IMR-90 (cell line): ENCODE measurements around the gene DACH1. TPM values are rescaled to one million over a fixed set of nuclear protein-coding genes. Genes with fewer than 3 reads are reported as not detected.

Experiments used
- ATAC-seq: fragments of 200-7000 bp; cut with Tn5 transposase; 2 replicates; pipeline ENCODE4 v1.9.1; 2020; ENCODE audit warnings: low read depth, mild to moderate bottlenecking, moderate library complexity
- BruUV-seq: library from RNA; stranded (reverse); fragments of 400-500 nt; replicated peaks from 2 replicates; lab custom pipeline; 2021; lab: Mats Ljungman, UMichigan
- CTCF ChIA-PET: fragments of 300-600 bp; formaldehyde crosslinking; extraction: SDS; loops from one replicate; lab custom pipeline; 2021; ENCODE audit warnings: antibody characterized with exemption; lab: Yijun Ruan, JAX
- POLR2A ChIA-PET: fragments of 300-600 bp; sonication (Branson Sonifier 250); formaldehyde crosslinking; loops from one replicate; lab custom pipeline; 2022; ENCODE audit warnings: antibody characterized with exemption; ENCODE audit not compliant: unreplicated experiment; lab: Charles Lee
- DNase-seq: peaks from one replicate; pipeline ENCODE4 v3.0.0; 2013
- H2AFZ ChIP-seq: replicated peaks from 2 replicates; pipeline ENCODE3; 2013; ENCODE audit warnings: low read length, mild to moderate bottlenecking; ENCODE audit not compliant: poor library complexity
- H2AK5ac ChIP-seq: 2 replicates; pipeline ENCODE4 v1.6.1; 2013; ENCODE audit warnings: low read depth, low read length, inconsistent platforms
- H2AK9ac ChIP-seq: replicated peaks from 2 replicates; pipeline ENCODE3; 2013; ENCODE audit warnings: mild to moderate bottlenecking, low read depth, low read length, moderate library complexity; ENCODE audit not compliant: poor library complexity
- H2BK120ac ChIP-seq: 2 replicates; pipeline ENCODE4 v1.6.1; 2013; ENCODE audit warnings: low read depth, low read length, inconsistent platforms
- H2BK15ac ChIP-seq: 3 replicates; pipeline ENCODE4 v1.6.1; 2013; ENCODE audit warnings: low read depth, low read length, inconsistent platforms
- H2BK20ac ChIP-seq: 2 replicates; pipeline ENCODE4 v1.6.1; 2013; ENCODE audit warnings: low read depth, mild to moderate bottlenecking, inconsistent platforms, low read length, moderate library complexity
- H2BK5ac ChIP-seq: 2 replicates; pipeline ENCODE4 v1.6.1; 2013; ENCODE audit warnings: mild to moderate bottlenecking, low read depth, low read length, inconsistent platforms; ENCODE audit not compliant: poor library complexity, severe bottlenecking
- H3K14ac ChIP-seq: replicated peaks from 2 replicates; pipeline ENCODE4 v1.6.1; 2013; ENCODE audit warnings: low read depth, low read length, inconsistent platforms
- H3K18ac ChIP-seq: 2 replicates; pipeline ENCODE4 v1.6.1; 2013; ENCODE audit warnings: low read depth, low read length, control low read depth
- H3K23ac ChIP-seq: 2 replicates; pipeline ENCODE4 v1.6.1; 2013; ENCODE audit warnings: low read depth, low read length, inconsistent platforms
- H3K27ac ChIP-seq: 2 replicates; pipeline ENCODE4 v1.5.1; 2013; ENCODE audit warnings: mild to moderate bottlenecking, control low read depth, low read length; ENCODE audit not compliant: insufficient read depth
- H3K27me3 ChIP-seq: 2 replicates; pipeline ENCODE4 v1.6.1; 2013; ENCODE audit warnings: low read length; ENCODE audit not compliant: control insufficient read depth, insufficient read depth
- H3K36me3 ChIP-seq: 2 replicates; pipeline ENCODE4 v1.6.1; 2013; ENCODE audit warnings: low read length, mixed read lengths; ENCODE audit not compliant: control insufficient read depth, insufficient read depth
- H3K4ac ChIP-seq: 2 replicates; pipeline ENCODE4 v1.6.1; 2013; ENCODE audit warnings: low read depth, low read length, inconsistent platforms
- H3K4me1 ChIP-seq: 2 replicates; pipeline ENCODE4 v1.6.1; 2013; ENCODE audit warnings: low read length, mixed read lengths; ENCODE audit not compliant: control insufficient read depth, insufficient read depth
- H3K4me2 ChIP-seq: 2 replicates; pipeline ENCODE4 v1.6.1; 2013; ENCODE audit warnings: low read depth, mild to moderate bottlenecking, control low read depth, low read length, moderate library complexity
- H3K4me3 ChIP-seq: 2 replicates; pipeline ENCODE4 v1.5.1; 2013; ENCODE audit warnings: low read depth, mild to moderate bottlenecking, control low read depth, low read length, moderate library complexity; ENCODE audit not compliant: insufficient read depth
- H3K56ac ChIP-seq: 2 replicates; pipeline ENCODE4 v1.6.1; 2013; ENCODE audit warnings: low read length, inconsistent platforms; ENCODE audit not compliant: insufficient read depth; ENCODE audit errors: extremely low read depth
- H3K79me1 ChIP-seq, 2 experiments: 2 replicates each; pipeline ENCODE4 v1.6.1; 2013; ENCODE audit warnings: low read length in 2 of 2, inconsistent platforms in 1 of 2, low read depth in 1 of 2
- H3K9ac ChIP-seq: 2 replicates; pipeline ENCODE4 v1.6.1; 2013; ENCODE audit warnings: low read depth, low read length, control low read depth
- H3K9me1 ChIP-seq: 2 replicates; pipeline ENCODE4 v1.6.1; 2013; ENCODE audit warnings: low read length, inconsistent platforms; ENCODE audit not compliant: insufficient read depth
- H3K9me3 ChIP-seq: 2 replicates; pipeline ENCODE4 v1.6.1; 2013; ENCODE audit warnings: low read length; ENCODE audit not compliant: control insufficient read depth, insufficient read depth
- H4K20me1 ChIP-seq: 2 replicates; pipeline ENCODE4 v1.6.1; 2013; ENCODE audit warnings: low read length, inconsistent platforms; ENCODE audit not compliant: insufficient read depth
- H4K5ac ChIP-seq: 2 replicates; pipeline ENCODE4 v1.6.1; 2013; ENCODE audit warnings: mild to moderate bottlenecking, low read depth, low read length, control low read depth
- H4K8ac ChIP-seq, 2 experiments: 2 replicates each; pipeline ENCODE4 v1.6.1; 2013; ENCODE audit warnings: low read depth in 2 of 2, low read length in 2 of 2, control low read depth in 1 of 2, inconsistent platforms in 1 of 2
- H4K91ac ChIP-seq: 2 replicates; pipeline ENCODE4 v1.6.1; 2013; ENCODE audit warnings: low read depth, low read length, inconsistent platforms; ENCODE audit not compliant: insufficient read depth
- BHLHE40 ChIP-seq: fragments of 150-350 bp; IDR thresholded peaks from 2 replicates; pipeline ENCODE4 v1.6.1; 2016; ENCODE audit warnings: mild to moderate bottlenecking, low read depth, low read length
- CEBPB ChIP-seq: IDR thresholded peaks from 2 replicates; pipeline ENCODE4 v1.6.1; 2012; ENCODE audit warnings: low read depth, low read length, improper control_type of control experiment
- CHD1 ChIP-seq: IDR thresholded peaks from 2 replicates; pipeline ENCODE4 v1.6.1; 2012; ENCODE audit warnings: low read depth, low read length, improper control_type of control experiment
- CTCF ChIP-seq: conservative IDR thresholded peaks from 2 replicates; pipeline ENCODE4 v1.5.1; 2012; ENCODE audit warnings: mild to moderate bottlenecking, low read depth, low read length, improper control_type of control experiment
- ELK1 ChIP-seq: fragments of 150-350 bp; IDR thresholded peaks from 2 replicates; pipeline ENCODE4 v1.6.1; 2016; ENCODE audit warnings: low read depth, mild to moderate bottlenecking, low read length, moderate library complexity, borderline replicate concordance
- FOS ChIP-seq: fragments of 150-350 bp; IDR thresholded peaks from 2 replicates; pipeline ENCODE4 v1.6.1; 2016; ENCODE audit warnings: low read depth, low read length
- MAFK ChIP-seq: IDR thresholded peaks from 2 replicates; pipeline ENCODE4 v1.6.1; 2012; ENCODE audit warnings: low read depth, low read length, improper control_type of control experiment
- MAZ ChIP-seq: IDR thresholded peaks from 2 replicates; pipeline ENCODE4 v1.6.1; 2012; ENCODE audit warnings: low read depth, mild to moderate bottlenecking, low read length, improper control_type of control experiment, moderate library complexity, borderline replicate concordance
- MXI1 ChIP-seq: IDR thresholded peaks from 2 replicates; pipeline ENCODE4 v1.6.1; 2012; ENCODE audit warnings: low read depth, mild to moderate bottlenecking, low read length, moderate library complexity, borderline replicate concordance
- NFE2L2 ChIP-seq: fragments of 150-350 bp; IDR thresholded peaks from 2 replicates; pipeline ENCODE4 v1.6.1; 2016; ENCODE audit warnings: low read depth, mild to moderate bottlenecking, low read length
- POLR2A ChIP-seq: IDR thresholded peaks from 2 replicates; pipeline ENCODE4 v1.6.1; 2012; ENCODE audit warnings: mild to moderate bottlenecking, low read depth, low read length
- RAD21 ChIP-seq: IDR thresholded peaks from 2 replicates; pipeline ENCODE4 v1.6.1; 2012; ENCODE audit warnings: low read length, improper control_type of control experiment
- RCOR1 ChIP-seq: IDR thresholded peaks from 2 replicates; pipeline ENCODE4 v1.6.1; 2012; ENCODE audit warnings: mild to moderate bottlenecking, low read length, improper control_type of control experiment; ENCODE audit not compliant: insufficient replicate concordance
- RFX5 ChIP-seq: IDR thresholded peaks from 2 replicates; pipeline ENCODE4 v1.8.0; 2012; ENCODE audit warnings: low read depth, mild to moderate bottlenecking, low read length, moderate library complexity
- SMC3 ChIP-seq: fragments of 150-350 bp; IDR thresholded peaks from 2 replicates; pipeline ENCODE4 v1.6.1; 2016; ENCODE audit warnings: low read depth, mild to moderate bottlenecking, antibody characterized with exemption, low read length, moderate library complexity
- USF2 ChIP-seq: fragments of 150-350 bp; IDR thresholded peaks from 2 replicates; pipeline ENCODE4 v1.6.1; 2017; ENCODE audit warnings: mild to moderate bottlenecking, antibody characterized with exemption, low read length, low read depth
- WGBS, 2 experiments: methylation state at CpG; one replicate each; pipeline versions ENCODE4 v1.1.5 to v1.1.7; 2013; ENCODE audit warnings: missing lambda C conversion rate in 2 of 2; ENCODE audit not compliant: insufficient read length in 1 of 2; ENCODE audit errors: extremely low coverage in 2 of 2; 5-methylcytosine and 5-hydroxymethylcytosine counted together
- dilution Hi-C: fragments of 300-500 bp; cut with HindIII; formaldehyde crosslinking; loops from one replicate; pipeline ENCODE4 v1.14.3; 2018; ENCODE audit warnings: low sequenced_read_pairs; ENCODE audit not compliant: unreplicated experiment
- in situ Hi-C: fragments of 300-500 bp; cut with MboI; formaldehyde crosslinking; loops from 3 replicates; pipeline ENCODE4 v1.14.3; 2019; ENCODE audit warnings: low sequenced_read_pairs, inconsistent platforms, mixed read lengths
- intact Hi-C: fragments of 100-400 bp; cut with micrococcal nuclease; formaldehyde crosslinking; loops from 2 replicates; pipeline ENCODE4 v1.10.0; 2022
- polyA plus RNA-seq, 3 experiments: library from polyadenylated mRNA; depleted of rRNA; stranded (reverse); fragments of >200 nt; gene quantifications; 2 replicates each; pipeline ENCODE4 v1.2.3, GENCODE V29; 2012; ENCODE audit warnings: low replicate concordance in 1 of 3
- total RNA-seq: library from RNA; depleted of rRNA; stranded (reverse); fragments of >200 nt; gene quantifications from 2 replicates; pipeline ENCODE4 v1.2.3, GENCODE V29; 2012

The DACH1 gene
- total and polyA plus RNA-seq, 2 of the 4 experiments (the other 2 are of a cell fraction), result not detected

- H4K20me1 ChIP-seq, result no peaks in the 10 kb centered on the region
- no peak overlapping the region for H3K4me3 ChIP-seq
- no peaks in the 10 kb centered on the region; the same call in 1 of the 2 replicates for H3K9me1 ChIP-seq
- no peak overlapping the region for H4K5ac ChIP-seq
- no peaks in the 10 kb centered on the region for H3K79me1 ChIP-seq
- DNase-seq (no peak), ATAC-seq (no peak)
- H2BK15ac ChIP-seq, result no peak overlapping the region
- no peaks in the 10 kb centered on the region for H3K36me3 ChIP-seq
- no peak overlapping the region for H2AFZ ChIP-seq
- no peak overlapping the region for H4K91ac ChIP-seq
- H3K9ac ChIP-seq, result no peak overlapping the region
- no peaks in the 10 kb centered on the region for H3K9me3 ChIP-seq
- no peak overlapping the region for H2BK120ac ChIP-seq
- no CpG with 5 or more reads among the region's 3 CpGs for WGBS, 2 experiments
- CTCF ChIA-PET, result no interaction called here
- H3K23ac ChIP-seq, result no peak overlapping the region
- no peak overlapping the region for H3K27ac ChIP-seq
- dilution Hi-C loops (no loop called here), intact Hi-C loops (no loop called here), in situ Hi-C loops (no loop called here)
- BruUV-seq, result no TSS peak
- no peak overlapping the region for H3K4me2 ChIP-seq
- no peak overlapping the region for H2BK20ac ChIP-seq
- H3K4ac ChIP-seq, result no peak overlapping the region
- no peak overlapping the region for H3K14ac ChIP-seq
- POLR2A ChIA-PET, result no interaction called here
- peaks cover 2% of the 10 kb centered on the region; the same call in 1 of the 2 replicates for H3K4me1 ChIP-seq
- H2BK5ac ChIP-seq, result no peak overlapping the region
- H4K8ac ChIP-seq, result no peak overlapping the region
- TF ChIP-seq BHLHE40 (no peak), NFE2L2 (no peak), ELK1 (no peak), CHD1 (no peak), MXI1 (no peak), FOS (no peak), MAFK (no peak), CEBPB (no peak), RFX5 (no peak), RCOR1 (no peak), POLR2A (no peak), MAZ (no peak), RAD21 (no peak), USF2 (no peak), CTCF (no peak), SMC3 (no peak)
- no peaks in the 10 kb centered on the region for H3K27me3 ChIP-seq
- H3K56ac ChIP-seq, result no peak overlapping the region
- no peak overlapping the region for H2AK5ac ChIP-seq
- no peak overlapping the region for H3K18ac ChIP-seq
- no peak overlapping the region for H2AK9ac ChIP-seq
These were observed 264.7 kb downstream of the DACH1 start for GRCh38 chr13:71602344-71602743.
